WTC11 (cell line): ENCODE data around the gene CHAMP1. TPM values are rescaled to one million over a fixed set of nuclear protein-coding genes. Genes with fewer than 3 reads are reported as not detected.

Experiments used
- ATAC-seq: fragments of 200-7000 bp; cut with Tn5 transposase; 2 replicates; pipeline ENCODE4 v1.10.0; 2021; ENCODE audit warnings: mild to moderate bottlenecking, moderate library complexity
- CTCF ChIA-PET: fragments of 300-600 bp; sonication (Branson Sonifier 250); formaldehyde crosslinking; loops from one replicate; lab custom pipeline; 2021; ENCODE audit warnings: antibody characterized with exemption; lab: Charles Lee
- POLR2A ChIA-PET: fragments of 350-600 bp; sonication (Branson Sonifier 250); formaldehyde crosslinking; loops from one replicate; lab custom pipeline; 2021; ENCODE audit warnings: antibody characterized with exemption; lab: Charles Lee
- DNase-seq: peaks from one replicate; pipeline ENCODE4 v3.0.0; 2021; ENCODE audit warnings: low spot score
- H3K27ac Mint-ChIP-seq: 2 replicates; pipeline ENCODE4 v1.8.0; 2021; ENCODE audit warnings: mixed read lengths
- H3K27me3 Mint-ChIP-seq: 2 replicates; pipeline ENCODE4 v1.8.0; 2021; ENCODE audit warnings: low read depth, mild to moderate bottlenecking, moderate library complexity, mixed read lengths
- H3K36me3 Mint-ChIP-seq: 2 replicates; pipeline ENCODE4 v1.8.0; 2021; ENCODE audit warnings: mixed read lengths
- H3K4me1 Mint-ChIP-seq: 2 replicates; pipeline ENCODE4 v1.8.0; 2022; ENCODE audit warnings: mixed read lengths
- H3K4me3 Mint-ChIP-seq: 2 replicates; pipeline ENCODE4 v1.8.0; 2021; ENCODE audit warnings: mild to moderate bottlenecking, moderate library complexity, mixed read lengths
- H3K9me3 Mint-ChIP-seq: 2 replicates; pipeline ENCODE4 v1.8.0; 2021; ENCODE audit warnings: mixed read lengths
- ARID4B ChIP-seq: sonication (generic); formaldehyde crosslinking; IDR thresholded peaks from 2 replicates; pipeline ENCODE4 v1.8.0; 2023; ENCODE audit warnings: missing genetic modification reagents, mild to moderate bottlenecking, borderline replicate concordance
- CREB1 ChIP-seq: sonication (generic); formaldehyde crosslinking; IDR thresholded peaks from 2 replicates; pipeline ENCODE4 v1.8.0; 2023; ENCODE audit warnings: mild to moderate bottlenecking, missing genetic modification reagents
- CREM ChIP-seq: sonication (generic); formaldehyde crosslinking; IDR thresholded peaks from 2 replicates; pipeline ENCODE4 v1.8.1; 2022; ENCODE audit warnings: mild to moderate bottlenecking, missing genetic modification reagents, moderate library complexity
- FOXJ3 ChIP-seq: sonication (generic); formaldehyde crosslinking; IDR thresholded peaks from 2 replicates; pipeline ENCODE4 v1.9.0; 2021; ENCODE audit warnings: missing genetic modification reagents, mild to moderate bottlenecking, borderline replicate concordance
- FOXP1 ChIP-seq: sonication (generic); formaldehyde crosslinking; IDR thresholded peaks from 2 replicates; pipeline ENCODE4 v1.8.0; 2022; ENCODE audit warnings: missing genetic modification reagents, mild to moderate bottlenecking, moderate library complexity, borderline replicate concordance
- GRHL2 ChIP-seq: fragments of 250-450 bp; sonication (Bioruptor Pico); IDR thresholded peaks from 2 replicates; pipeline ENCODE4 v1.8.0; 2022; ENCODE audit warnings: mild to moderate bottlenecking, moderate library complexity; ENCODE audit not compliant: insufficient replicate concordance, severe bottlenecking
- OVOL2 ChIP-seq: fragments of 250-450 bp; sonication (Bioruptor Pico); IDR thresholded peaks from 2 replicates; pipeline ENCODE4 v1.9.0; 2021; ENCODE audit warnings: mild to moderate bottlenecking, borderline replicate concordance
- PREB ChIP-seq: sonication (generic); formaldehyde crosslinking; IDR thresholded peaks from 2 replicates; pipeline ENCODE4 v1.8.1; 2022; ENCODE audit warnings: mild to moderate bottlenecking, missing genetic modification reagents, moderate library complexity, borderline replicate concordance
- PRRX2 ChIP-seq: fragments of 250-450 bp; sonication (Bioruptor Pico); IDR thresholded peaks from 2 replicates; pipeline ENCODE4 v1.8.0; 2021; ENCODE audit warnings: mild to moderate bottlenecking
- RELA ChIP-seq: sonication (generic); formaldehyde crosslinking; IDR thresholded peaks from 2 replicates; pipeline ENCODE4 v1.8.1; 2022; ENCODE audit warnings: missing genetic modification reagents, mild to moderate bottlenecking, borderline replicate concordance
- SOX15 ChIP-seq: fragments of 250-450 bp; sonication (Bioruptor Pico); IDR thresholded peaks from 2 replicates; pipeline ENCODE4 v1.9.0; 2021; ENCODE audit warnings: mild to moderate bottlenecking
- ZNF281 ChIP-seq: sonication (generic); formaldehyde crosslinking; IDR thresholded peaks from 2 replicates; pipeline ENCODE4 v1.8.0; 2023; ENCODE audit warnings: mild to moderate bottlenecking, missing genetic modification reagents
- ZNF317 ChIP-seq: sonication (generic); formaldehyde crosslinking; IDR thresholded peaks from 2 replicates; pipeline ENCODE4 v1.8.1; 2023; ENCODE audit warnings: low read depth, mild to moderate bottlenecking, moderate library complexity, missing genetic modification reagents, borderline replicate concordance
- total RNA-seq: library from RNA; stranded (reverse); gene quantifications from 3 replicates; pipeline ENCODE4 v1.2.3, GENCODE V29; 2021
- TF ChIP-seq, protein P1 (sequence below): sonication (generic); formaldehyde crosslinking; IDR thresholded peaks from 2 replicates; pipeline ENCODE4 v1.8.0; 2022; ENCODE audit warnings: mild to moderate bottlenecking, missing genetic modification reagents
- TF ChIP-seq, protein P2 (sequence below): sonication (generic); formaldehyde crosslinking; IDR thresholded peaks from 2 replicates; pipeline ENCODE4 v1.8.0; 2022; ENCODE audit warnings: mild to moderate bottlenecking, missing genetic modification reagents
- TF ChIP-seq, protein P3 (sequence below): sonication (generic); formaldehyde crosslinking; IDR thresholded peaks from 2 replicates; pipeline ENCODE4 v1.8.1; 2023; ENCODE audit warnings: mild to moderate bottlenecking, moderate library complexity, missing genetic modification reagents

CHAMP1 gene
- total RNA-seq, 1 experiment from 2014 or later: 31.7 TPM

DNA sequence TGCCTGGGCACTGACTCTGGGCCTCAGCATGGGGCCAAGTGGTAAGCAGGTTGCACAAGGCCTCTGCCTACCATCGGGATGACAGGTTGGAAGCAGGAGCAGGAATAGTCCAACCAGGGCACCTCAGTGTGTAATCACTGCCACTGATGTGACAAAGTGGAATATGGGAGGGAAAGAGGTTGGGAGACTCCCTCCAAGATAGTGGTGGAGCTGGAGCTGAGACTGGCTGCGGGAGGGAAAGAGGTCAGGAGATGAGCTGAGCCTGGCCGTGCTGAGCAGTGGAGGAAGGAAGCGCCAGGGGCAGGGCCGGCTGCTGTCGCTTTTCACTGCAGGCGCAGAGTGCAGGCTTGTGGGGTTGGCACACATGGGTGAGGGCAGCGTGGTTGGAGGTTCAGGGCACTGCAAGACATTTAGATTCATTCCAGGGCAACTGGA is 26.1 kb upstream of the CHAMP1 start (continued):
- TF ChIP-seq, protein P1, sequence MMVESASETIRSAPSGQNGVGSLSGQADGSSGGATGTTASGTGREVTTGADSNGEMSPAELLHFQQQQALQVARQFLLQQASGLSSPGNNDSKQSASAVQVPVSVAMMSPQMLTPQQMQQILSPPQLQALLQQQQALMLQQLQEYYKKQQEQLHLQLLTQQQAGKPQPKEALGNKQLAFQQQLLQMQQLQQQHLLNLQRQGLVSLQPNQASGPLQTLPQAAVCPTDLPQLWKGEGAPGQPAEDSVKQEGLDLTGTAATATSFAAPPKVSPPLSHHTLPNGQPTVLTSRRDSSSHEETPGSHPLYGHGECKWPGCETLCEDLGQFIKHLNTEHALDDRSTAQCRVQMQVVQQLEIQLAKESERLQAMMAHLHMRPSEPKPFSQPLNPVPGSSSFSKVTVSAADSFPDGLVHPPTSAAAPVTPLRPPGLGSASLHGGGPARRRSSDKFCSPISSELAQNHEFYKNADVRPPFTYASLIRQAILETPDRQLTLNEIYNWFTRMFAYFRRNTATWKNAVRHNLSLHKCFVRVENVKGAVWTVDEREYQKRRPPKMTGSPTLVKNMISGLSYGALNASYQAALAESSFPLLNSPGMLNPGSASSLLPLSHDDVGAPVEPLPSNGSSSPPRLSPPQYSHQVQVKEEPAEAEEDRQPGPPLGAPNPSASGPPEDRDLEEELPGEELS (CRISPR knock-in tag): no peak

- no peak overlapping the region for H3K4me3 Mint-ChIP-seq
- H3K4me1 Mint-ChIP-seq: no peaks in the 10 kb centered on the region
- no peak for DNase-seq
- ATAC-seq: no peak
- TF ChIP-seq PRRX2 (no peak), PREB (CRISPR knock-in tag) (no peak), CREB1 (CRISPR knock-in tag) (no peak), FOXJ3 (CRISPR knock-in tag) (no peak), RELA (CRISPR knock-in tag) (no peak), OVOL2 (no peak), FOXP1 (CRISPR knock-in tag) (no peak), ARID4B (CRISPR knock-in tag) (no peak), SOX15 (CRISPR knock-in tag) (no peak), GRHL2 (no peak), CREM (CRISPR knock-in tag) (no peak), ZNF317 (CRISPR knock-in tag) (no peak), ZNF281 (CRISPR knock-in tag) (no peak)
- TF ChIP-seq, protein P2, sequence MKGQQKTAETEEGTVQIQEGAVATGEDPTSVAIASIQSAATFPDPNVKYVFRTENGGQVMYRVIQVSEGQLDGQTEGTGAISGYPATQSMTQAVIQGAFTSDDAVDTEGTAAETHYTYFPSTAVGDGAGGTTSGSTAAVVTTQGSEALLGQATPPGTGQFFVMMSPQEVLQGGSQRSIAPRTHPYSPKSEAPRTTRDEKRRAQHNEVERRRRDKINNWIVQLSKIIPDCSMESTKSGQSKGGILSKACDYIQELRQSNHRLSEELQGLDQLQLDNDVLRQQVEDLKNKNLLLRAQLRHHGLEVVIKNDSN: no peak
- TF ChIP-seq, protein P3, sequence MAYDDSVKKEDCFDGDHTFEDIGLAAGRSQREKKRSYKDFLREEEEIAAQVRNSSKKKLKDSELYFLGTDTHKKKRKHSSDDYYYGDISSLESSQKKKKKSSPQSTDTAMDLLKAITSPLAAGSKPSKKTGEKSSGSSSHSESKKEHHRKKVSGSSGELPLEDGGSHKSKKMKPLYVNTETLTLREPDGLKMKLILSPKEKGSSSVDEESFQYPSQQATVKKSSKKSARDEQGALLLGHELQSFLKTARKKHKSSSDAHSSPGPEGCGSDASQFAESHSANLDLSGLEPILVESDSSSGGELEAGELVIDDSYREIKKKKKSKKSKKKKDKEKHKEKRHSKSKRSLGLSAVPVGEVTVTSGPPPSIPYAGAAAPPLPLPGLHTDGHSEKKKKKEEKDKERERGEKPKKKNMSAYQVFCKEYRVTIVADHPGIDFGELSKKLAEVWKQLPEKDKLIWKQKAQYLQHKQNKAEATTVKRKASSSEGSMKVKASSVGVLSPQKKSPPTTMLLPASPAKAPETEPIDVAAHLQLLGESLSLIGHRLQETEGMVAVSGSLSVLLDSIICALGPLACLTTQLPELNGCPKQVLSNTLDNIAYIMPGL: no peak
- H3K9me3 Mint-ChIP-seq: no peaks in the 10 kb centered on the region
- peaks cover 61% of the 10 kb centered on the region for H3K36me3 Mint-ChIP-seq
- ChIA-PET CTCF (no interaction called here), POLR2A (no interaction called here)
- no peaks in the 10 kb centered on the region for H3K27me3 Mint-ChIP-seq
- peak overlapping the region; percentile 10; the same call in 1 of the 2 replicates for H3K27ac Mint-ChIP-seq
These were observed 17.9 kb upstream of the CHAMP1 start for GRCh38 chr13:114296448-114296847.
